T-helper 1 cell treated with Interleukin-12 subunit alpha and Interleukin-12 subunit beta and Interleukin-4 antibody, amounts not matched to agents 30 ng/mL and 1 ng/mL, for 36 hours (primary cell): ENCODE measurements around the gene SLC25A29. TPM values are rescaled to one million over a fixed set of nuclear protein-coding genes. Genes with fewer than 3 reads are reported as not detected.

Experiments
- intact Hi-C: fragments of 100-400 bp; cut with micrococcal nuclease; formaldehyde crosslinking; loops from one replicate; pipeline ENCODE4 v1.15.1; 2024
- total RNA-seq: library from RNA; stranded (reverse); gene quantifications from 2 replicates; pipeline ENCODE4 v1.2.3, GENCODE V29; 2022

The SLC25A29 gene
- total RNA-seq, 1 donor from 2014 or later = 13.2 TPM

- intact Hi-C loops = loop anchor here (10.0 kb wide), 1 partner anchor 361 kb away; no protein-coding TSS in a partner anchor
Measured at GRCh38 chr14:100283436-100283835, 22.8 kb downstream of the SLC25A29 start.

GRCh38 chr14:100282766-100283419 is 23.4 kb downstream of the SLC25A29 start:
- intact Hi-C loops = loop anchor here (10.0 kb wide), 1 partner anchor 362 kb away; no protein-coding TSS in a partner anchor

- intact Hi-C loops = loop anchor here (10.0 kb wide), 1 partner anchor 363 kb away; no protein-coding TSS in a partner anchor
Measured at GRCh38 chr14:100282083-100282350, 24.2 kb downstream of the SLC25A29 start.

GRCh38 chr14:100281286-100282082 is 24.8 kb downstream of the SLC25A29 start:
- intact Hi-C loops = loop anchor here (10.0 kb wide), 1 partner anchor 363 kb away; no protein-coding TSS in a partner anchor

- intact Hi-C loops = no loop called here
Measured at GRCh38 chr14:100279563-100279962, 26.7 kb downstream of the SLC25A29 start.

- intact Hi-C loops = no loop called here
Measured at GRCh38 chr14:100279133-100279532, 27.1 kb downstream of the SLC25A29 start.

GRCh38 chr14:100278702-100279101 is 27.5 kb downstream of the SLC25A29 start:
- intact Hi-C loops = no loop called here

GRCh38 chr14:100275214-100275613 is 31.0 kb downstream of the SLC25A29 start:
- intact Hi-C loops = no loop called here

GRCh38 chr14:100274250-100274649 is 32.0 kb downstream of the SLC25A29 start:
- intact Hi-C loops = no loop called here

- intact Hi-C loops = loop anchor here (1.0 kb wide), 1 partner anchor 106 kb away; no protein-coding TSS in a partner anchor
Measured at GRCh38 chr14:100271247-100271939, 34.9 kb downstream of the SLC25A29 start.

- intact Hi-C loops = no loop called here
Measured at GRCh38 chr14:100268591-100269207, 37.5 kb downstream of the SLC25A29 start.

- intact Hi-C loops = no loop called here
Measured at GRCh38 chr14:100267990-100268389, 38.3 kb downstream of the SLC25A29 start.

GRCh38 chr14:100263141-100263540 is 43.1 kb downstream of the SLC25A29 start:
- intact Hi-C loops = no loop called here

GRCh38 chr14:100262545-100262944 is 43.7 kb downstream of the SLC25A29 start:
- intact Hi-C loops = no loop called here

GRCh38 chr14:100261621-100262020 is 44.6 kb downstream of the SLC25A29 start:
- intact Hi-C loops = loop anchor here (2.0 kb wide), 1 partner anchor 21 kb away; no protein-coding TSS in a partner anchor

- intact Hi-C loops = no loop called here
Measured at GRCh38 chr14:100256339-100256895, 49.8 kb downstream of the SLC25A29 start.

- intact Hi-C loops = no loop called here
Measured at GRCh38 chr14:100252684-100253083, 53.6 kb downstream of the SLC25A29 start.

- intact Hi-C loops = no loop called here
Measured at GRCh38 chr14:100250732-100251465, 55.3 kb downstream of the SLC25A29 start.

- intact Hi-C loops = no loop called here
Measured at GRCh38 chr14:100246809-100247428, 59.3 kb downstream of the SLC25A29 start.

- intact Hi-C loops = loop anchor here (5.0 kb wide), 1 partner anchor 271 kb away; no protein-coding TSS in a partner anchor
Measured at GRCh38 chr14:100243020-100243419, 63.2 kb downstream of the SLC25A29 start.
